Peyer's patch (tissue), 4 donors: ENCODE results near the gene LRRC66.

Experiments used
- CTCF ChIP-seq, 6 experiments: fragments of 450-650 bp in 4 of 6; fragments of 200-600 bp in 2 of 6; sonication (generic) in 1 of 6; IDR thresholded peaks; one replicate each; pipeline ENCODE4 v1.5.1; 2017 to 2019; ENCODE audit warnings: antibody characterized with exemption in 6 of 6, mild to moderate bottlenecking in 3 of 6, moderate library complexity in 1 of 6
- POLR2A ChIP-seq, 2 donors: fragments of 450-650 bp; IDR thresholded peaks; one replicate each; pipeline ENCODE4 v1.5.1; 2017; ENCODE audit warnings: antibody characterized with exemption in 2 of 2, mild to moderate bottlenecking in 2 of 2, moderate library complexity in 2 of 2

- TF ChIP-seq CTCF (IDR thresholded peaks at IDR 0.05) (no peak), POLR2A (IDR thresholded peaks at IDR 0.05) (no peak)
These were observed 34.1 kb upstream of the LRRC66 start for GRCh38 chr4:52054254-52054653.
